ENCODE results near the gene AGK. TPM values are rescaled to one million over a fixed set of nuclear protein-coding genes. Genes with fewer than 3 reads are reported as not detected.
"Not testable (repeated sequence)": the region's sequence is repeated elsewhere in the genome, so short reads cannot be mapped to it uniquely, and the experiment has no call there.

The AGK gene
- total and polyA plus RNA-seq, 7 donors: 7.8 to 21.3 (median 15.5) TPM

GRCh38 chr7:141686074-141686473 is 134.9 kb downstream of the AGK start:
- H3K36me3 ChIP-seq: peaks cover 0 to 50% (median 14%) of the 10 kb centered on the region in 4 donors
- H3K27ac ChIP-seq: no peak overlapping the region
- no peak overlapping the region for H3K4me3 ChIP-seq
- no peaks in the 10 kb centered on the region for H3K9me3 ChIP-seq
- TF ChIP-seq CTCF (IDR thresholded peaks at IDR 0.05) (no peak), POLR2A (IDR thresholded peaks at IDR 0.05) (no peak), EP300 (IDR thresholded peaks at IDR 0.05) (no peak), POLR2AphosphoS5 (IDR thresholded peaks at IDR 0.05) (no peak)
- H3K4me1 ChIP-seq: no peaks in the 10 kb centered on the region
- H3K27me3 ChIP-seq: no peaks in the 10 kb centered on the region
- DNase-seq: no peak
- 92% methylated on average over 3 of the region's 3 CpGs for WGBS, 2 donors
- intact Hi-C loops (cut with DNase I): no loop called here

GRCh38 chr7:141686670-141687069 is 135.5 kb downstream of the AGK start:
- H3K36me3 ChIP-seq: peaks cover 0 to 44% (median 14%) of the 10 kb centered on the region in 4 donors
- H3K9me3 ChIP-seq: no peaks in the 10 kb centered on the region
- H3K27me3 ChIP-seq: no peaks in the 10 kb centered on the region
- WGBS, 2 donors: 91 to 95% methylated on average over 6 of the region's 6 CpGs
- no peak overlapping the region for H3K27ac ChIP-seq
- H3K4me3 ChIP-seq: no peak overlapping the region
- TF ChIP-seq POLR2A (IDR thresholded peaks at IDR 0.05) (no peak), CTCF (IDR thresholded peaks at IDR 0.05) (no peak), EP300 (IDR thresholded peaks at IDR 0.05) (no peak), POLR2AphosphoS5 (IDR thresholded peaks at IDR 0.05) (no peak)
- intact Hi-C loops (cut with DNase I): no loop called here
- no peaks in the 10 kb centered on the region for H3K4me1 ChIP-seq
- no peak for DNase-seq

- no peaks in the 10 kb centered on the region for H3K27me3 ChIP-seq
- 97 to 98% methylated on average over 5 of the region's 5 CpGs for WGBS, 2 donors
- no peaks in the 10 kb centered on the region for H3K4me1 ChIP-seq
- intact Hi-C loops (cut with DNase I): no loop called here
- no peak overlapping the region for H3K4me3 ChIP-seq
- TF ChIP-seq POLR2A (IDR thresholded peaks at IDR 0.05): no peak
- no peak for TF ChIP-seq EP300 (IDR thresholded peaks at IDR 0.05)
- no peak for TF ChIP-seq POLR2AphosphoS5 (IDR thresholded peaks at IDR 0.05)
- no peak for TF ChIP-seq CTCF (IDR thresholded peaks at IDR 0.05)
- no peaks in the 10 kb centered on the region for H3K9me3 ChIP-seq
- no peak for DNase-seq
- H3K27ac ChIP-seq: no peak overlapping the region
- H3K36me3 ChIP-seq: peaks cover 0 to 30% (median 7%) of the 10 kb centered on the region in 4 donors
Measured at GRCh38 chr7:141688043-141688442, 136.8 kb downstream of the AGK start.

GRCh38 chr7:141689072-141689825 is 138.0 kb downstream of the AGK start:
- H3K9me3 ChIP-seq; H3K4me3 ChIP-seq; H3K27me3 ChIP-seq; H3K4me1 ChIP-seq; H3K27ac ChIP-seq; DNase-seq; intact Hi-C loops (cut with DNase I): not testable (repeated sequence)
- peaks cover 0 to 18% (median 7%) of the 10 kb centered on the region in 4 donors for H3K36me3 ChIP-seq
- WGBS, 2 donors: 97 to 99% methylated on average over 3 of the region's 3 CpGs

- intact Hi-C loops (cut with DNase I): no loop called here
- Histone ChIP-seq H3K36me3 (no peaks in the 10 kb centered on the region), H3K9me3 (no peaks in the 10 kb centered on the region), H3K4me1 (peaks cover 0 to 3% (median 0%) of the 10 kb centered on the region in 4 donors), H3K27me3 (no peaks in the 10 kb centered on the region), H3K4me3 (no peak overlapping the region), H3K27ac (no peak overlapping the region)
- DNase-seq: no peak
- 76 to 90% methylated on average over 3 of the region's 3 CpGs for WGBS, 2 donors
- TF ChIP-seq EP300 (IDR thresholded peaks at IDR 0.05) (no peak), POLR2A (IDR thresholded peaks at IDR 0.05) (no peak), POLR2AphosphoS5 (IDR thresholded peaks at IDR 0.05) (no peak), CTCF (IDR thresholded peaks at IDR 0.05) (no peak)
Measured at GRCh38 chr7:141691540-141691939, 140.3 kb downstream of the AGK start.
